ENCODE results near the gene ZNF430. TPM values are rescaled to one million over a fixed set of nuclear protein-coding genes. Genes with fewer than 3 reads are reported as not detected.

Gene ZNF430
- total and polyA plus RNA-seq, 9 of the 15 experiments (the other 6 are each of a cell fraction or from before 2014, with no cell fraction given), result 4.7 to 15.4 (median 9.4) TPM

- TF ChIP-seq ZMIZ1 (IDR thresholded peaks at IDR 0.05; ENCODE audit: low read depth in 2 of 2, low read length in 2 of 2) (no peak), CHD7 (IDR thresholded peaks at IDR 0.05; ENCODE audit: low read depth, low read length) (no peak), CBFB (CRISPR knock-in tag; IDR thresholded peaks at IDR 0.05) (no peak), ZBTB49 (CRISPR knock-in tag; IDR thresholded peaks at IDR 0.05; ENCODE audit: borderline replicate concordance) (no peak), CREB3L1 (IDR thresholded peaks at IDR 0.05; ENCODE audit: borderline replicate concordance, low read depth) (peak; percentile 61; the same call in 1 of the 2 replicates)
Observed at GRCh38 chr19:21082011-21082975, 61.8 kb downstream of the ZNF430 start, which contains the start of gene ZNF714 (continued).

All from K562 (cell line).